GM23248 (cell line): ENCODE results near the gene IPO4.

Source experiments
- EZH2 ChIP-seq: fragments of 200-600 bp; sonication (generic); IDR thresholded peaks from 2 replicates; pipeline ENCODE4 v1.6.1; 2018; ENCODE audit warnings: antibody characterized with exemption, mild to moderate bottlenecking; ENCODE audit not compliant: insufficient read depth, poor library complexity, severe bottlenecking
- EZH2phosphoT487 ChIP-seq: fragments of 200-600 bp; sonication (generic); IDR thresholded peaks from 2 replicates; pipeline ENCODE4 v1.6.1; 2018; ENCODE audit warnings: antibody characterized with exemption, moderate library complexity, mild to moderate bottlenecking, low read depth; ENCODE audit not compliant: insufficient read depth

GRCh38 chr14:24145219-24145618, 43.4 kb downstream of the IPO4 start:
- TF ChIP-seq EZH2: no peak
- no peak for TF ChIP-seq EZH2phosphoT487
